HG03442 (cell line): ENCODE results near the gene SEC24C.
"Not testable (repeated sequence)": the region's sequence is repeated elsewhere in the genome, so short reads cannot be mapped to it uniquely, and the experiment has no call there.

ENCODE experiments used
- ATAC-seq: cut with Tn5 transposase; IDR thresholded peaks from one replicate; pipeline ENCODE4 v1.9.1; 2021; ENCODE audit warnings: mild to moderate bottlenecking, moderate library complexity; ENCODE audit not compliant: unreplicated experiment

Gene SEC24C, protein sequence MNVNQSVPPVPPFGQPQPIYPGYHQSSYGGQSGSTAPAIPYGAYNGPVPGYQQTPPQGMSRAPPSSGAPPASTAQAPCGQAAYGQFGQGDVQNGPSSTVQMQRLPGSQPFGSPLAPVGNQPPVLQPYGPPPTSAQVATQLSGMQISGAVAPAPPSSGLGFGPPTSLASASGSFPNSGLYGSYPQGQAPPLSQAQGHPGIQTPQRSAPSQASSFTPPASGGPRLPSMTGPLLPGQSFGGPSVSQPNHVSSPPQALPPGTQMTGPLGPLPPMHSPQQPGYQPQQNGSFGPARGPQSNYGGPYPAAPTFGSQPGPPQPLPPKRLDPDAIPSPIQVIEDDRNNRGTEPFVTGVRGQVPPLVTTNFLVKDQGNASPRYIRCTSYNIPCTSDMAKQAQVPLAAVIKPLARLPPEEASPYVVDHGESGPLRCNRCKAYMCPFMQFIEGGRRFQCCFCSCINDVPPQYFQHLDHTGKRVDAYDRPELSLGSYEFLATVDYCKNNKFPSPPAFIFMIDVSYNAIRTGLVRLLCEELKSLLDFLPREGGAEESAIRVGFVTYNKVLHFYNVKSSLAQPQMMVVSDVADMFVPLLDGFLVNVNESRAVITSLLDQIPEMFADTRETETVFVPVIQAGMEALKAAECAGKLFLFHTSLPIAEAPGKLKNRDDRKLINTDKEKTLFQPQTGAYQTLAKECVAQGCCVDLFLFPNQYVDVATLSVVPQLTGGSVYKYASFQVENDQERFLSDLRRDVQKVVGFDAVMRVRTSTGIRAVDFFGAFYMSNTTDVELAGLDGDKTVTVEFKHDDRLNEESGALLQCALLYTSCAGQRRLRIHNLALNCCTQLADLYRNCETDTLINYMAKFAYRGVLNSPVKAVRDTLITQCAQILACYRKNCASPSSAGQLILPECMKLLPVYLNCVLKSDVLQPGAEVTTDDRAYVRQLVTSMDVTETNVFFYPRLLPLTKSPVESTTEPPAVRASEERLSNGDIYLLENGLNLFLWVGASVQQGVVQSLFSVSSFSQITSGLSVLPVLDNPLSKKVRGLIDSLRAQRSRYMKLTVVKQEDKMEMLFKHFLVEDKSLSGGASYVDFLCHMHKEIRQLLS

DNA sequence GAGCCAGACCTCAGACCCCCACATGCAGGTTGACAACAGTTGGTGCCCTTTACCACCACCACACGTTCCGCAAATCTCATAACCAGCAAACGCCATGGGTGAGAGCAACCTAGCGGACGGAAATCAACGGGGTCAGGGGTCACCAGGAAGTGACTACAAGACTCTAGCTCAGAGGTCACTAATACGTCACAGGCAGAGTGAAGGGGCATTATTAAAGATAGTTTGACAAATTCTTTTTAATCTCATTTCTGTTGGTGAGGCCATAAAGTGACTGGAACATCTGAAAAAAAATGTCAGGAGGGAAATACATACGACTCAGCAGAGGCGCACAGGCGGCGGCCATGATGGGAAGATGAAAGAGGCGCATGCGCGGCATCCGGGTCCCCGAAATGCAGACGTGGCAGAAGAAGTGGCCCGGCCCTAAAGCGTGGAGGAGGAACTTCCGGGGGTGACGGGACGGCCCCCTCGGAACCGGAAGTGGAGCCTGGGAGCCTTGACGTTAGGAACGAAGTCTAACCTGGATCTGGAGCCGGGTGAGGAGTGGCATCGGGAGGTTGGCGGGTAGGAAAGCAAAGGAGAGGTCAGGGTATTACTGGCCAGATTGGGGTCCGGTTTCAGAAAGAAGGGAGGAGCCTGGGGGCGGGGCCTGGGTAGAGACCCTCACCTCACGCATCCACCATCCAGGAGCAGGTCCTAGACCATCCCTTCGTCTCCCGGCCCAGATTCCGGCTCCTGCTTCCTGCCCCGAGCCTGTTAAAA is at the start of gene SEC24C:
Gene SEC24C (plus strand): TSS at position 468 of the 759 bp plus-strand sequence. CDS start 2,461 bp downstream, outside the sequence.
- peak; percentile 92 for ATAC-seq

DNA sequence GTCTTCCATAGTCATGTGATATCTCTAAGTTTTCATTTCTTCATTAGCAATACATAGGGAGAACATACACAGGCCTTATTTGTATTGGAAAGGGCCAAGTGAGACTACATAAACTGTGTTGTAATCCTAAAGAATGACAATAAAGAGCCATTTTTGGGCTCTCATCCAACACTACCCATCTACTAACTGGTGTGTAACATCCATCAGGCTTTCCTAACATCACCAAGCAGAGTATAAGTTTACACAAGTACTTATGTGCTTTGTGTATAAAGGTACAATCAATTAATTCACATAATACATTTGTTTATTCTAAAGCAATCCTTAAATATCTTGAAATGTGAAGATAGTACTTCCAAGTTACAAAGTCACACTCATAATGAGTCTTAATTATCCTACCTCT is 48.9 kb upstream of the SEC24C start:
- ATAC-seq = not testable (repeated sequence)

DNA sequence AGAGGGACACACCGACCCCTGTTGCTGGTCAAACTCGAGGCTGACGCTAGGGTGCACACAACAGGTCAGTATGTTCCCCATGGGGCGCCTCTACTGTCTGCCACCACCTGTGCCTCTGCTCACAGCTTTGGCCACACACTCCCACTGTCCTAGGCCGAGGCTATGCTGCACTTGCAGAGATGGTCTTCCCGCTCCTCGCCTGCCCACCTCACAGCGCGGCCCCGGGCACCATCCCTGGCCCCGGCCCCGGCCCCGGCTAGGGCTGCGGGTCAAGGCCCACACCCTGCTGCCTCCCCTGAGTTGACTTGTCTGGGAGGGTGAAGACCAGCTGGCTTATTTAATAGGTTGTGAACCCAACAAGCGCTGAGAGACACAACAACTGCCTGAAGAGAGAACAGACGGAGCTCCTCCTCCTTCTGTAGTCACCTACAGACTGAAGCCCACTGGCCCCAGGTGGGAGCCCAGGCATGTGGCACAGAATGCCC is 46.5 kb upstream of the SEC24C start, which contains the start of gene AGAP5:
Gene AGAP5 (minus strand): TSS at position 435 of the 485 bp plus-strand sequence. CDS start 354 bp downstream, at position 81.
- not testable (repeated sequence) for ATAC-seq

DNA sequence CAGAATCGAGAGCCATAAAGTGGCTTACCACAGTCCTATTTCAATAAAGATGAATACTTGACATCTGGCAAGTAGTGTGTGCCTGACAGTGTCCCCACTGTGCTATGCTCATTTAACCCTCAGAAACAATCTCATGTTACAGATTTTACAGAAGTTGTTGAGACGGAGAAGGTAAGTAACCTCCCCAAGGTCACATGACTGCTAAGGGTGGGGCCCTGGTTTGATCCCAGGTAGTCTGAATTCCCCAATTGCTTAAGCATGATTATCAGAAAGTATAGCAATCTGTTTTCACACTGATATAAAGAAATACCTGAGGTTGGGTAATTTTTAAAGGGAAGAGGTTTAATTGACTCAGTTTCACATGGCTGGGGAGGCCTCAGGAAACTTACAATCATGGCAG is 45.4 kb upstream of the SEC24C start:
- not testable (repeated sequence) for ATAC-seq

DNA sequence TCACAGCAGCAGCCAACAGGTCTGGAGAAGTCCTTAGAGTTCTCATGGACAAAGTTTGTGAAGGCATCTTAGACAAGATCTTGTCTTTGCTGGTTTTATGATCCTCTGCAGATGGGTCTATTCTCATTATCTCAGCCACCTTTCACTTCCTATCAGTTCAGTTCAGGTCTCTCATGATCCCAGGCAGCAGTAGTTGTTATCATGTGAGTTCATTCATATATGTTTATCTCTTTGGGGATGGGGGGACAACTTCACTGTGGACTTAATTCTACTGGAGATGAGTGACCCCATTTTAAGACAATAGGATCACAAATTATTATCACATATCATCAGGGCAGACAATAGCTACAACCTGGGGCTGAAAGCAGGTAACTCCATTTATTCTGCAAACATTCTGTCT is 40.2 kb upstream of the SEC24C start:
- ATAC-seq = not testable (repeated sequence)

DNA sequence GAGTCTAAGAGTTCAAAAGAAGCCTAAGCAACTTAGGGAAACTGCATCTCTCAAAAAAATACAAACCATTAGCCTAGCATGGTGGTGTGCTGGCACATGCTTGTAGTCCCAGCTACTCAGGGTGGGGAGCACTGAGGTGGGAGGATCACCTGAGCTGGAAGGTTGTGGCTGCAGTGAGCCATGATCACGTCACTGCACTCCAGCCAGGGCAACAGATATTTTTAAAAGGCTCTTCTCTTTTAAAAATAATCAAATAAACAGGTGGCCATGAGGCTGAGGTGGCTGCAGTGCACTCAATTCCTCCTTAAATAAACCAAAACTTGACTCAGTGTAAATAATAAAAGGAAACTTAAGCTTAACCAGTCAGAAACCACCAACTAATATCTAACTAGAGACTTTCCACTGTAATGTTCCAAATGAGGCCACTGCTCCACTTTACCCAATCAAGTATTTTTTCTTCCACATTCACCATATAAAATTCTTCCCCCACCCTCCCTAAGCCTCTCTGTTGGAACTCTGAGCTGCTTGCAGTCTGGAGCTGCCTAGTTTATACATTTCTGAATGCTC is 38.6 kb upstream of the SEC24C start:
- ATAC-seq = not testable (repeated sequence)

DNA sequence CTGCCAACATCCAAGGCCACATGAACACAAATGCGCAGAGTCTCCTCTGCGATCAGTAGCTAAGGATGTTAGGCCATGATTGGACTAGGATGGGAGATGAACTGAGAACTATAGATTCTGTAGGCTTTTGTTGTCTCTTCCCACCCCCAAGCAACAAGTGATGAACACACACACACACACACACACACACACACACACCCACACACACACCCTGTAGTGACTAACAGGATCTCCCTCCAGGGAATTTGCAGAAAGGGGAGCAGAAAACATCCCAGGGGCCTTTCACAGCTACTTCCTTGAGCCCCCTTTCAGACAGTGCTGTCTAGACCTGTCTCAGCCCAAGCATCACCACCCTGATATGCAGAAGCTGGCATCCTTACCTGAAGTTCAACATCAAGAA is 37.7 kb upstream of the SEC24C start:
- ATAC-seq = not testable (repeated sequence)

DNA sequence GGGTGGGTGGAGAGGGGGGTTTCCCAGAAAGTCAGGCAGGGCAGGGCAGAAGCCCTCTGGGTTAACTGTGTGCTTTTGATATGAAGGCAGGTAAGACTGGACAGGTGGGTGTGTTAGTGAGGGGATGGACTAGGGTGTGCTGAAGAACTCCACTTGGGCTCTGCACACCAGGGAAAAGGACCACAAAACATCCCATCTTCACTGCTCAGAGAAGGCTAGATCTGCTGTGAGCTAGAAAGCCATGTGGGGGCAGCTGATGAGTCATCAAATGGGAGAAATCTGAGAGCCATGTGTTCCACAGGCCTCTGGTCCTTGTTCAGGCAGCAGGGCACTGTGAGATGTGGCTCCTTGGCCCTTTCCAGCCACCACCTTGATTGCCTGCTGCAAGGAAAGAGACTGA is 36.5 kb upstream of the SEC24C start:
- not testable (repeated sequence) for ATAC-seq

DNA sequence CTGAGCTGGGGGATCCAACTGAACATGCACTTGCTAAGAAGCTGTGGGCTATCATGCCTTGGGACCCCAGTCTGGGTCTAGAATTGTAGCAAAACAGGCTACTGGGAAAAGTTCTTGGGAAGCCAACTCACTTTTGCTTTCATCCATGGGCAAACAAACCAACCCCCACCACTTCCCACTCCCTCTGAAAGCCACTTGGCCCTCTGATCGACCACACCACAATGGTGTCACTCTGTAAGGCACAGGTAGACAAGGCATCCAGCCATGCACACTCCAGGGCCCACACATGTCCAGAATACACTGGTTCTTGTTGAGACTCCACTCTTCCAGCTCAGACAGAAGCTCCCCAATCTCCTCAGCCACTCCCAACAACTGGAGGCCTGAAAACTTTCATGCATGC is 36.0 kb upstream of the SEC24C start:
- ATAC-seq = not testable (repeated sequence)

DNA sequence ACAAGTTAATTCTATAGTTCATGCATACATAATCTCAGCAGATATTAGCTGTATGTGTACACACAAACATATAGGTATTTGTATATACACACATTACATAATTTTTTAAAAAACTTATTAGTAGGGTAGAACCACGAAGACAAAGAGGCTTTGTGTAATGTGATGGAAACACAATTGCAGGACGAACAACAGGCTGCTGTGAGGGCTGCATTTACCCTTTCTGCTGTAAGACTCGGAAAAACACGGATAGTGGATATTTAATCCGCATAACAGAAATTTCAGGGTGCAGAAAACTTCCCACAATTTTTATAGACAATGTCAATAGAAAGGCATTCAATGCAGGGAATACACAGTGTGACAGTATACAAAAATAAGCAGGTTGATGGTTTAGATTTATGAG is 32.5 kb upstream of the SEC24C start:
- ATAC-seq = not testable (repeated sequence)

DNA sequence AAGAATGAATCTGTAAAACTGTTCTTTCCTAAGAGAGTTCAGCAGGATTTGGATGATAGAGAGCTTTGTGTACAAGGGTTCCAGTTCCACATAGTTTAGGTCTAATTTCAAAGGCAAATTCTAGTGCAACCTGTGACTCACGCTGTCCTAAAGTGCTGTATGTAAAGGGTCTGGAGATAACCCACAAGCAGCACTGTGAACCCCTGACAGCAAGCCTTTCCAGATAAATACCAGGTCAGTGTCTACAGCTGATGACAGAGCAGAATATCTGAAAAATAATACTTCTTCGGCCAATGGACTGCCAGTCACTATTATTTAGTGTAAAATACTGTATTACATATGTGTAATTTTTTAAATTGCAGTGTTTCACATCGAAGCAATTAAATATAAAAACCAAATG is 30.3 kb upstream of the SEC24C start:
- not testable (repeated sequence) for ATAC-seq

DNA sequence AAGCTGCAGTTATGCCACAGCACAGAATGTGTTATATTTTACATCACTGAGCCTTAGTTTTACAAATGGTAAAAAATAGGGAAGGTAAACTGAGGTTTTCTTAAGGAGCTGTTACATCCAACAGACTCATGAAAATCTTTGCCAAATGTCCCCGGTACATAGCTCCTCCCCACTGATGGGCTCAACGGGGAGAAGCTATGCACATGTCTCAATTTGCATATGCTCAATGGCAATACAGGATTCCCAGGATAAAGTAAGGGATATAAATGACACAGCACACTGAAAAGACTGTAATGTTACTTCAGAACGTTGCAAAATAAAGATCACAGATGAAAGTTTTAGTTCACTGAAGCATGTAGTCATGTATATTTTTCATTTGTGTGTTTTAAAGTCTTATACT is 29.7 kb upstream of the SEC24C start:
- ATAC-seq = not testable (repeated sequence)

DNA sequence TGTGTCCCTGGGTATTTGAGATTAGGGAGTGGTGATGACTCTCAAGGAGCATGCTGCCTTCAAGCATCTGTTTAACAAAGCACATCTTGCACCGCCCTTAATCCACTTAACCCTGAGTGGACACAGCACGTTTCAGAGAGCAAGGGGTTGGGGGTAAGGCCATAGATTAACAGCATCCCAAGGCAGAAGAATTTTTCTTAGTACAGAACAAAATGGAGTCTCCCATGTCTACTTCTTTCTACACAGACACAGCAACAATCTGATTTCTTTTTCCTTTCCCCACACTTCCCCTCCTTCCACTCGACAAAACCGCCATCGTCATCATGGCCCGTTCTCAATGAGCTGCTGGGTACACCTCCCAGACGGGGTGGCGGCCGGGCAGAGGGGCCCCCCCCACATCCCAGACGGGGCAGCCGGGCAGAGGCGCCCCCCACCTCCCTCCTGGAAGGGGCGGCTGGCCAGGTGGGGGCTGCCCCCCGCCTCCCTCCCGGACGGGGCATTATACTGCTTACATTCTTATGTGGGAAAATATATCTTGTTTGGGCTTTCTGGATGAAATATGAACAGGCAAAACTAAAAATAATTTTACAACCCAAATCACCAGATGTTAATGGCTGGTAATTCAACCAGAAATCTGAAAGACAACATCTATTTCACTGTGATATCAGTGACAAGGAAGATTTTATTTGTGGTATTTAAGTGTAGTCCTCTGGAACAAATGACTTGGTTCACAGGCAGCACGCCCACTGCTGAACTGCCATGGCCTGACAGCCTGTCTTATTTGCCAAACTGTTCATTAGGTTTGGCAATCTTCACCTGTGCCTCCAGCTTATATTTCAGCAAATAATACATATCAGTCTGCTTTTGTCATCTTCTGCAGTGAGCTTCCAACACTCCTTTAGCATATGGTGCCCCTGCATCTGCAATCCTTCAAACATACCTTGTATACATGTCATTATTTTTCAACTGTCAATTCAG is 28.7 kb upstream of the SEC24C start:
- not testable (repeated sequence) for ATAC-seq

DNA sequence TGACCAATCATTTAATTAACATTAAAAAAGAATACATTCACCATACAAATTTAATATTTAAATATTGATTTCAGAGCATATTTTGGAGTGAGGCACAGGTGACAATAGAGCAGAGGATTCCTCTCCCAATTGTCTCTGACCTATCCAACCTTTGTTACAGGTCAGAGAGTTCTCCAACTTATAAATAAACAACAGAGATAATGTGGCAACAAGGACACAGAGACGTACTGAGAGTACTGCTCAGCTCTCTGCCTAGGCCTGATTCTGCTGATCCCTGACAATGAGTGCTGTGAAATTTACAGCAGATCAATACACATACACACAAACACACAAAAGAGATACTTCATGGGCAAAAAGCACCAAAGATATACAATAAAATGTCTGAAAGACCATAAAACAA is 27.9 kb upstream of the SEC24C start:
- ATAC-seq = no peak

DNA sequence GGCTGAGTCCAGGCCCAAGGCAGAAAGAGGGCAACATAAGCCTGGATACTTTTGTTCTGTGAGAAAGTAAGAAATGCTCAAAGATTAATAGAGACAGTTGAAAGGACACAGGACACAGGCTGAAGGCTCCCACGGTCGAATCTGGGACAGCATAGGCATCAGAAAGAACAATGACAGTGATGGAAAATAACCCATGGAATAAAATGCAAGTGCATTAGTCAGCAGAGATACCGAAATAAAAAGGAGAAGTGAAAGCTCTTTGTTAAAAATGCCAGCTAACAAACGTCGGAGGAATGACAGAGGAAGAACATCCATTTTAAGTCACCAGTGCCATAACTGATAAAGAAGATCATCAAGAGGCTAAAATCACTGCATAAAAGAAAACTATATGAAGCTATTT is 26.6 kb upstream of the SEC24C start:
- ATAC-seq = no peak

DNA sequence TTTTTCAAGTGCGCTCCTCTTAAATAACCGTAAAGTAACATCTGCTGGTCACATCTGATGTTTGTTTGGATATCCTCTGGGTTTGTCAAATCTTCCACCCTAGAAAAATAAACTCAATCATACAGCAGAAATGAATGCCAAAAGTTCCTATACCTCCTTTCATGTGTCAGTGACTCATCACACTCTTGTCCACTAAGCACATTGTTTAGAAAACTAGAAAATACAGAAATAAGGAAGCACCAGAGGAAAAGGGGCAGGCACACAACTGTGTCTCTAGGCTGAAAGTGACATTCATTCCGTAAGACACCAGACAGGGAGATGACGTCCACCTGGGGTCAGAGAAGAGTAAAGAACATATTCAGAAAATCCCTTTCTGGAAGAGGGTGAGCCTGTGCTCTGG is 23.6 kb upstream of the SEC24C start:
- ATAC-seq = not testable (repeated sequence)

DNA sequence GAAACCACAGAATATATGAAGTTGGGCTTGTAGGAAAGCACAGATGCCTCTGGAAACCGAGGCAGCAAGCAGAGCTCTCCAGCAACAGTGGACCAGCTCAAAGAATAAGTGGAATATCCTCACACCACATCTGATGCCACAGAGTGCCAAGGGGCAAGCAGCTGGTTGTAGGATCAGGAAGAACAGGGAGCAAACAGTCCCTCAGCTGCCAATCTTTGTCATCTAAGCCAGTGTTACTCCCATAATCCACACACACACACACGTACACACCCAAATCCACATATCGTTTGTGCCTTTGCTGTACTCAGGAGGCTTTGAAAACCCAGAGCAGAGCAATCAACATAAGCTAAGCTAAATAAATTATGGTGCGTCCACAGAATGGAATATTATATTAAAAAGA is 20.7 kb upstream of the SEC24C start:
- ATAC-seq = no peak

DNA sequence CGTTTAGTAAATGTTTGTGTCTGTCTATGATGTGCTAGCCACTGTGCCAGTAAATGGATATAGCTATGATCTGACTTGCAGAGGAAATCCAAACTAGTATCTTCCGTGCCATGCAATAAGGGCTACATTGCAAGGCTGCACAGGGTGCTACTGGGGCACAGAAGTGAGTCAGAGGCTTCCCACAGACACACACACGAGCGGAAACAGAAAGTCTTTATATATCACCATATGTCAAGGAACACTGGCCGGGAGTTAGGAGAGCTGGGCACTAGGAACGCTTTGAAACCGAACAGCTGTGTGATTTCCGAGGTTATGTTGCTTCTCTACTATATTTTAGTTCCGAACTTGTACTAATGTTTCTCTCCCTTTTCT is 14.4 kb upstream of the SEC24C start:
- ATAC-seq = not testable (repeated sequence)
